HCT116 (cell line): Measurements from ENCODE around the gene SP3.

ENCODE experiments used
- ATF3 ChIP-seq: IDR thresholded peaks from 2 replicates; pipeline ENCODE4 v1.6.1; 2012
- CBX3 ChIP-seq: IDR thresholded peaks from 2 replicates; pipeline ENCODE4 v1.6.1; 2012; ENCODE audit warnings: low read depth
- CTCF ChIP-seq, 3 experiments: fragments of 200-600 bp in 1 of 3; sonication (generic) in 1 of 3; IDR thresholded peaks in 2 of 3; conservative IDR thresholded peaks in 1 of 3; 2 replicates each; pipeline ENCODE4 v1.5.1; 2012 to 2017; ENCODE audit warnings: low read depth in 2 of 3, low read length in 2 of 3, antibody characterized with exemption in 1 of 3, borderline replicate concordance in 1 of 3, control low read depth in 1 of 3, mild to moderate bottlenecking in 1 of 3, mixed read lengths in 1 of 3, mixed run types in 1 of 3, moderate library complexity in 1 of 3; ENCODE audit not compliant: insufficient read depth in 1 of 3
- FOSL1 ChIP-seq: IDR thresholded peaks from 2 replicates; pipeline ENCODE4 v1.6.1; 2012; ENCODE audit warnings: low read depth
- POLR2A ChIP-seq: IDR thresholded peaks from 2 replicates; pipeline ENCODE4 v1.7.0; 2011; ENCODE audit warnings: borderline replicate concordance; ENCODE audit not compliant: insufficient read depth, insufficient read length; ENCODE audit errors: extremely low read depth
- POLR2AphosphoS5 ChIP-seq: IDR thresholded peaks from 2 replicates; pipeline ENCODE4 v1.6.1; 2011; ENCODE audit warnings: mild to moderate bottlenecking, low read depth, low read length, moderate library complexity
- RAD21 ChIP-seq: IDR thresholded peaks from 2 replicates; pipeline ENCODE4 v1.6.1; 2012; ENCODE audit warnings: low read depth, mild to moderate bottlenecking
- ZNF274 ChIP-seq: fragments of 200-500 bp; sonication (Bioruptor generic); IDR thresholded peaks from 2 replicates; pipeline ENCODE4 v1.6.1; 2014; ENCODE audit warnings: mild to moderate bottlenecking, low read depth, low read length, inconsistent platforms

- TF ChIP-seq POLR2A (no peak), CTCF (IDR thresholded peaks at IDR 0.05 in 2 of 3, conservative IDR thresholded peaks at IDR 0.05 in 1 of 3; ENCODE audit: borderline replicate concordance in 1 of 3, insufficient read depth in 1 of 3, low read depth in 2 of 3, low read length in 2 of 3) (no peak), ZNF274 (no peak), ATF3 (no peak), POLR2AphosphoS5 (no peak), RAD21 (no peak), FOSL1 (no peak), CBX3 (no peak)
Measured at GRCh38 chr2:173999272-173999671, 34.1 kb upstream of the SP3 start.
